Renal pelvis (tissue), 4 donors: Measurements from ENCODE around the gene ZSCAN2. TPM values are rescaled to one million over a fixed set of nuclear protein-coding genes. Genes with fewer than 3 reads are reported as not detected.
A peak's percentile ranks its signal among the peaks of the same experiment; 100 is the strongest.
"Not testable (repeated sequence)": the region's sequence is repeated elsewhere in the genome, so short reads cannot be mapped to it uniquely, and the experiment has no call there.

Source experiments
- DNase-seq: peaks from one replicate; pipeline ENCODE4 v3.0.0-alpha.2; 2013
- polyA plus RNA-seq, 3 donors: library from polyadenylated mRNA; unstranded; fragments of 120-200 nt; gene quantifications; one replicate each; pipeline ENCODE4 v1.2.1, GENCODE V29; 2013; ENCODE audit not compliant: insufficient read length in 3 of 3

ZSCAN2 gene
- polyA plus RNA-seq, 3 donors: 27.2 to 33.0 (median 29.0) TPM

- no peak for DNase-seq
These were observed 31.0 kb downstream of the ZSCAN2 start for GRCh38 chr15:84631706-84632272.

- peak; percentile 68 for DNase-seq
These were observed 32.8 kb downstream of the ZSCAN2 start for GRCh38 chr15:84633311-84634227.

- DNase-seq: no peak
These were observed 33.5 kb downstream of the ZSCAN2 start for GRCh38 chr15:84634228-84634837.

GRCh38 chr15:84638103-84638502, 37.3 kb downstream of the ZSCAN2 start:
- DNase-seq: no peak

- not testable (repeated sequence) for DNase-seq
These were observed 41.1 kb downstream of the ZSCAN2 start for GRCh38 chr15:84641871-84642270.

- not testable (repeated sequence) for DNase-seq
These were observed 41.8 kb downstream of the ZSCAN2 start for GRCh38 chr15:84642640-84643039.

GRCh38 chr15:84643838-84644237, 43.0 kb downstream of the ZSCAN2 start:
- DNase-seq: no peak

GRCh38 chr15:84645496-84645895, 44.7 kb downstream of the ZSCAN2 start:
- no peak for DNase-seq

GRCh38 chr15:84645997-84646396, 45.2 kb downstream of the ZSCAN2 start:
- no peak for DNase-seq

GRCh38 chr15:84647726-84648125, 46.9 kb downstream of the ZSCAN2 start:
- no peak for DNase-seq

- no peak for DNase-seq
These were observed 47.7 kb downstream of the ZSCAN2 start for GRCh38 chr15:84648539-84648938.

- DNase-seq: no peak
These were observed 48.9 kb downstream of the ZSCAN2 start for GRCh38 chr15:84649706-84650105.

GRCh38 chr15:84653584-84653909, 52.7 kb downstream of the ZSCAN2 start:
- DNase-seq: no peak

GRCh38 chr15:84653910-84654688, 53.3 kb downstream of the ZSCAN2 start, which contains the start of gene WDR73:
Gene WDR73 (minus strand): TSS chr15:84654283. CDS start chr15:84654274, 9 bp downstream.
- DNase-seq: peak; percentile 97

GRCh38 chr15:84654689-84655453, 54.1 kb downstream of the ZSCAN2 start:
- DNase-seq: peak; percentile 67

- no peak for DNase-seq
These were observed 56.2 kb downstream of the ZSCAN2 start for GRCh38 chr15:84656972-84657371.

- no peak for DNase-seq
These were observed 56.9 kb downstream of the ZSCAN2 start for GRCh38 chr15:84657748-84658079.

- DNase-seq: peak; percentile 74
These were observed 57.4 kb downstream of the ZSCAN2 start, which contains the start of gene NMB for GRCh38 chr15:84658080-84658787. Gene NMB (minus strand): TSS chr15:84658199. CDS start chr15:84658152, 47 bp downstream.

- DNase-seq: no peak
These were observed 58.1 kb downstream of the ZSCAN2 start for GRCh38 chr15:84658788-84659411.
